ENCODE results near the gene TSPAN8. TPM values are rescaled to one million over a fixed set of nuclear protein-coding genes. Genes with fewer than 3 reads are reported as not detected.
"Not testable (repeated sequence)": the region's sequence is repeated elsewhere in the genome, so short reads cannot be mapped to it uniquely, and the experiment has no call there.

TSPAN8 gene
- not detected for polyA plus RNA-seq (2013, experiment 1 of 2; ENCODE audit: insufficient read length)
- polyA plus RNA-seq (2013, experiment 2 of 2; ENCODE audit: insufficient read length): not detected

DNA sequence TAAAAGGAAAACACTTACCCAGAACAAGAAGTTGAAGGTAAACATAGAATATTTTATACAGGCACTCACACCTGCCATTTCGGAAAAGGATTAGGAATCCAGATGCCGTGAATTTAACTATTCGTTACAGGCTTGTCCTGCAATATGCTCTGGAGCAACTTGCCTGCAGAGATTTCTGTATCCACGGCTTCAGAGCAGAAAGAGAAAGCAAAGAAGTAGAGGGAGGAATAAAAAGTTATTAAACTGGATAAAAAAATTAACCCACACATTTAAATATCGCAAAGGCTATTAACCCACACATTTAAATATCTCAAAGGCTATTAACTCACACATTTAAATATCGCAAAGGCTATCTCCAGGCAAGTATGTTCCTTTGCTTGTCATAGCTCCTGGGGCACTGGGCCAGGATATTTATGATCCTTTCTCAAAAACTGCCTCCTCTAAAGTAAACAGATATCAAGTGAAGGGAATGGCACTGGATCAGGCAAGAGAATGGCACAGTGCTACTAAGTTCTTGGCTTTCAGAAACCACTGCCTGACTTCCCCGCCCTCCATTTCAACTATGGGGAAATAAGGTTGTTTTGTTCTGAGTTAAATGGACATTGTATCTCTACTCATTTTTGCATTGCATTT is at the start of gene TSPAN8:
Gene TSPAN8, minus strand, starts transcription at position 399 of the 633 bp plus-strand sequence. Its CDS starts 321 bp downstream, at position 78.
- no peak for DNase-seq

DNA sequence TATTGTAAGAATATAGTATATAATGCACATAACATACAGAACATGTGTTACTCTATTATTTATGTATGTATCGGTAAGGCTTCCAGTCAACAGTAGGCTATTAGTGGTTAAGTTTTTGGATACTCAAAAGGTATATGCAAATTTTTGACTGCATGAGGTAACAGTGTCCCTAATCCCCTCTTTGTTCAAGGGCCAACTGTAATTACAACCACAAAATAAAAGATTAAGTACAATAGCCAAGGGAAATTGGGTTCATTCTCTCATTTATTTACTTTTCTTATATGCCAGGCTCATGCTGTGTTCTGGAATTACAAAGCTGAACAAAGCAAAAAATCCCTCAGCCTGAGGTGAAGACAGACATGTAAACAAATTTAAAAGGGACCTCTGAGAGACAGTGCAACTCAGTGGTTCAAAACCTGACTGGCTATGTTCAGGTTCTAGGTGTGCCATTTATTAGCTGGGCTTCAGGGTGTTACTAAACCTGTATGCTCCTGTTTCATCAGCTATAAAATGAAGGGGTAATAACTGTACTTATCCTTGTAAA is 43.4 kb upstream of the TSPAN8 start:
- DNase-seq: no peak

DNA sequence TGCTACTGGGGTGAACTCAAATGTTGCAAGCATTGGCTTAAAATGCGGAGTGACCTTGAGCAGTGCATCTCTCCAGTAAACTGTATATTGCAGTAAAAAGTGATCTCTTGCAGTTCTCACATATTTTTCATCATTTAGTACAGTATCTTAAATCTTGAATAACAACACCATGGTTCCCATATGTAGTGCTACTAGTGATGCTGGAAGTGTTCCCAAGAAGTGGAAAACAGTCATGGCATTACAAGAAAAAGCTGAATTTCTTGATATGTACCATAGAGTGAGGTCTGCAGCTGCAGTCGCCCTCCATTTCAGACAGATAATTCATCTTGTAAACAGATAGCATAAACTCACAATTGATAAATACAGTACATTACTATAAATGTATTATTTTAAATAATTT is 42.9 kb upstream of the TSPAN8 start:
- DNase-seq: no peak

DNA sequence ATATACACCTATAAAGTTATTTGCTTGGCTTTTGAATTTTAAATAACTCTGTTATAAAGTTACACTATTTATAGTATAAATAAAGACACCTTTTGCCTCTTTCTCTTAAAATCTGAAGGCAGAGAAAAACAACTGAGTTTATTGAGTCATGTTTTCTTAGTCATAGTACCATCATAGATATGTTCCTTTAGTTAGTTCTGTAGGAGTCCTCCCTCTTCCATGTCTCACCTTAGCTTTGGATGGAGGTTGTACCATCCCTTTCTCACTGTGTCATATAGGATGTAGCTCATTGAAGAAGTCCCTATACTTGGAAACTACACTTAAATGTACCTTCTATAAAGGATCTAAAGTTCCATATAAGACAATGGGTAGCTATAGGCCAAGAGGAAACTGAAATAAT is 39.7 kb upstream of the TSPAN8 start:
- no peak for DNase-seq

DNA sequence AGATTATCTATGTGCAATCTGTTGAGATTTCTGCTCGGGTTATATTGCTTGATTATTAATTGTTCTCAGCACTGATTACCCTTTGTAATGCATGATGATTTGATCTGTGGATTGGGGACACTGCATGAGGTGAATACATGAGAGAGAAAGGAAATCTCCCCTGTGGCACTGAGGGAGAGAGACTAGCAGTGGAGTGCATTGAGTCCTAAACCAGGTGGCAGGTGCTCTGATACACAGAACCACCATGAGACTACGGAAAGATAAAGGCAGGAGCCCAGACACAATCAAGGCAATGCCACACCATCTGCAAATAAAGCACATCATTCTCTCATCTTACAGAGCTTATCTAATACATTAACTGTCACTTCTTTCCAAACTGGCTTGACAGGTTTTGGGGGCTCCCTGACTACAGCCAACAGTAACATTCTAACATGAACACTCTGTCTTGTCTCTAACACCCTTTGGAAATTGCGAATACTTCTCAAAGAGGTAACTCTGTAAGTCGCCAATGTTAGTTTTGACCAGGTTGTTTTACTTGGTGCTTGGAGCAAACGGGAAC is 37.6 kb upstream of the TSPAN8 start:
- DNase-seq: no peak

DNA sequence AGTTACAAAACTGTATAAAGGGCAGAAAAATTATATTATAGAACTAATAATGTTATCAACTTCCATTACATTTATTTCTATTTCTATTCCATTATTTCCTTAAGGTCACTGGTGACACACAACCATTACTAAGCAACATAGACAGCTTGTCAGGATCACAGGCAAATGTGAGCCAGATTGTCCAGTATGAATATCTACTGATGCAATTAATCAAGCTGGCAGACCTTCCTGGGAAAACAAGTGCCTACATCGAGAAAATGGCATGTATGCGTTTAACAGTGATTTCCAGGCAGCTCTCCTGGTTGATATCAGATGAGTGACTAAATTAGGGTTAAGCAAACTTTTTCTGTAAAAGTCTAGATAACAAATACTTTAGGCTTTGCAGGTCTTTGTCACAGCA is 36.9 kb upstream of the TSPAN8 start:
- DNase-seq: no peak

DNA sequence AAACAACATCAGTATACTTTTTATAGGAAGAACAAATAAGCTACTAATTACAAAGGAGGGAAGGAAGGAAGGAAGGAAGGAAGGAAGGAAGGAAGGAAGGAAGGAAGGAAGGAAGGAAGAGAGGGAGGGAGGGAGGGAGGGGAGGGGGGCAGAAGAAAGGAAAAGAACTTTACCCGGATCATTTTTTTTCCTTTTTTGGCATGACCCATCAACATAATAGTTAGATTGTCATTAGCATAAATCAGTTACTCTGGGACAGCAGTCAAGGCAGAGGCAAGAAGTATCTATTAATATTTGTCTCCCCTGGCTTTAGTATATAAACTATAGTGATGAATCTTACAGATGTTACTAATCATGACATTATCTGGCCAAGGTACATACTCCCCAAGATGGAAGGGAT is 35.2 kb upstream of the TSPAN8 start:
- DNase-seq: no peak

DNA sequence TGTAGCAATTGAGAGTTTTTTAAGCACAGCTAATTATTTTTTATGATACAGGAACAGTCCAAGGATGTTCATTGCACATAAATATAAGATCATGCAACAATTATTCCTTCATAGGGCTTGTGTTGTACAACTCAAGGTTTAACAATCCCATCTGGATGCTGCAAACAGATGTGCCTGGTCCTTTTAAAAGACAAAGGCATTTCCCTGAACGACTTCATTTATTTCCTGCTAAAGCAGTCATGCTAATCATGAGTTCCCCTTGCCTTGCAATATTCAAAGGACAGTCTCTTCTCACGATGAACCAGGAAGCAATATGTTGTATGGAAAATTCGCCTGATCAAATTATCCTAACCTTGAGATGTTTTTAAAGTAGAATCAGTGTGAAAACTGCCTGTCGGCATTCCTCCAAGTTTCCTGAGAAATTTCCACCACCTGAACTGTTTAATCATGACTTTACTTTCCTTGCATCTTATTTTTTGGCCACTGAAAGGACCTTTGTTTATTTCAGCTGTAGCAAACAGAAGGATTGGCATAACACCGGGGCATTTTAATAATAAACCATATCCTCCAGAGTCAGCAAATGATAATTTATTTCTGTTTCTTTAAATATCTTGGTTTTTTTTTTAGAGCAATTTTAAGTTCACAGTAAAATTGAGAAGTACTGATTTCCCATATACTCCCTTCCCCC is 33.9 kb upstream of the TSPAN8 start:
- no peak for DNase-seq

DNA sequence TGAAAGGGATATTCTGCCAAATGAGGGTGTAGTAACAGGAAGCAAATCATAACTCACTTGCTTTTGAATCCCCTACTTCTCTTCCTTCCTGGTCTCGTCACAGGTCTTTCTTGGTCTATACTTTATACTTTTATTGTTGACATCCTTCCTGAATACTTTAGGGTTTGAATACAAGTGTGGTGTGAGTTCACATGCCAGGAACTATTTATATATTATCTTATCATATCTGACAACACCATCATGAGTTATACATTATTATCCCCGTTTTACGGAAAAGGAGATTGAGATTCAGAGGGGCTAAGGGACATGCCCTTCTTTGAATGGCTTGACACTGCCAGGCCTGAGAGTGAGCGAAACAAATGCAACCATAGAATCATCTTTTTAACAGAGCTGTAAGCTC is 33.0 kb upstream of the TSPAN8 start:
- no peak for DNase-seq

DNA sequence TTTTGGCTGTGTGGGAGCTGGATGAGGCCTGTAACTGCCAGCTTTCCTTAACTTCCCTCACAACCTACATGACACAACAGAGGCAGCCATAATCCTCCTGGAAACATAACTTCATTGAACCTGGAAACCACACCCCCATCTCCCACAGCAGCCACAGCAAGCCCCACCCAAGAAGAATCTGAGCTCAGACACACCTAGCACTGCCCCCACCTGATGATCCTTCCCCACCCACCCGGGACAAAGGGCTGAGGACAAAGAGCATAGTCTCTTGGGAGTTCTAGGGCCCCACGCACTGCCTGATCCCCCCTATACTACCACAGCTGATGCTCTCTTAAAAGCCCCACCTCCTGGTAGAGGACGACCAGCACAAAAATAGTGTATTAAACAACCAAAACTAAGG is 29.6 kb upstream of the TSPAN8 start:
- no peak for DNase-seq

DNA sequence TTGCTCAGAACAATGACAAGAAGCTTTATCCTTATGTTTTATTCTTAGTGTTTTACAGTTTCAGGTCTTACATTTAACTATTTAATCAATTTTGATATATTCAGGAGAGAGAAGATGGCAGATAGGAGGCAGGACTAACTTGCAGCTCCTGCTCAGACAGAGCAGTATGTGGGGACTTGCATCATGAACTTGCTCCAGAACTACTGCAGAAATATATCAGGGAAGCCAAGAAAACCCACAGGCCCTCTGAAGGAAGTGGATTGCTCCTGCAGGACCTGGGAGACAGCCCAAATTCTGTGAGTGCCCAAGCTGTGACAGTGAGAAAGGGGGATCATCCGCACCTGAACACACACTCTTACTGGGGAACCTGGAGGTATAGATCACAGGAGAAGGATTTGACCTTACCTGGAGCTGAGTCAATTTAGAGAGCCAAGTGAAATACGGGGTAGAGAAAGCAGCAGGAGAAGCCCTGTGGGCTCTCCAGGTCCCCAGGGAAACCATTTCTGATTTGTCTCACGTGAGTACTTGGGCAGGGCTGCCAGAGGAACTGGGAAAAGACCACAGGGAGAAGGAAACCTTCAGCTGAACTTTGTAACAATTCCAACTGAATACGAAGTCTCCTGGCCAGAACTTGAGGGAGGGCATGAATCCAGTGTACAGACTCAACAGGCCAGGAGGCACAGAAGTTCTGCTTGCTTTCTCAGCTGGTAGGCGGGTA is 28.9 kb upstream of the TSPAN8 start:
- peak; percentile 2 for DNase-seq

DNA sequence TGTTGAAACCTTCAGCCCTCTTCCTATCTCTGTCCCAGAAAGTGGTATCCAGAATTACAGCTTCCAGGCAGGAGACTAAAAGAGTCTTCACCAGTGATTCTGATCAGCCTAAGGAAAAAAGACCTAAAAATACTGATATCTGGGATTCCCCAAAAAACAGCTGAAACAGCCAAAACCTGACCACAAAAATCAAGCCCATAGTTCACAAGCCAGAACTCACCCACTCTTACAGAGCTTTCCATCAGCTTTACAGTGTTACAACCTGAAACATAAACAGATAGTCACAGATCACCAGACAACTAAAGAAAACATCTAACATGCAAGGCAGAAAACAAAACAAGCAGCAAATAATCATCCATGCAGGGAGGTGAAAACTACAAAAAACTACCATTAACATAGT is 26.0 kb upstream of the TSPAN8 start:
- DNase-seq: peak; percentile 34

DNA sequence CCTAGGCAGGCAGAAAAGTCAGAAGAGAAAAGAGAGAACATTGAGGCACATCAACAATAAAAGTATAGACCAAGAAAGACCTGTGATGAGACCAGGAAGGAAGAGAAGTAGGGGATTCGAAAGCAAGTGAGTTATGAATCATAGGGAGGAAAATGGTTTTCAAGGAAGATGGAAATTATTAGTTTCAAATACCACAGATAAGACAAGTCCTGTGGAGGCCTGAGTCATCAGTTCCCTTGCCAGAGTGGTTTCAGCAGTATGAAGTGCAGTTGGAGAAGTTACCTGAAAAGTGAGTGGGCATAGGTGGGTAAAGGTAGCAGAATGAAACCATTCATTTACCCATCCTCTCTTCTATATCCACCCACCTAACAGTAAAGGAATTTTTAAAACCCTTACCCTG is 25.2 kb upstream of the TSPAN8 start:
- DNase-seq: peak; percentile 52

DNA sequence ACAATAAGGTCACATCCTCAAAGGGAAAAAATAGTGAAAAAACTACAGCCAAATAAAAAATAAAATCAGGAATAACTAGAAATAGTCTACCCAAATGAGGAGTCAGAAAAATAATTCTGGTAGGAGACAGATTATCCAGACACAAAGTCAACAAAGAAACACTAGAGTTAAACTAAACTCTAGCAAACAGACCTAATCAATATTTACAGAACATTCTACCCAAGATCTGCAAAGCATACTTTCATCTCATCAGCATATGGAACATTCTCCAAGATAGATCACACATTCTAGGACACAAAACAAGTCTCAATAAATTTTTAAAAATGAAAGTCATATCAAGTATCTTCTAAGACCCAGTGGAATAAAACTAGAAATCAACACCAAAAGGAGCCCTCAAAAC is 20.4 kb upstream of the TSPAN8 start:
- DNase-seq: no peak

DNA sequence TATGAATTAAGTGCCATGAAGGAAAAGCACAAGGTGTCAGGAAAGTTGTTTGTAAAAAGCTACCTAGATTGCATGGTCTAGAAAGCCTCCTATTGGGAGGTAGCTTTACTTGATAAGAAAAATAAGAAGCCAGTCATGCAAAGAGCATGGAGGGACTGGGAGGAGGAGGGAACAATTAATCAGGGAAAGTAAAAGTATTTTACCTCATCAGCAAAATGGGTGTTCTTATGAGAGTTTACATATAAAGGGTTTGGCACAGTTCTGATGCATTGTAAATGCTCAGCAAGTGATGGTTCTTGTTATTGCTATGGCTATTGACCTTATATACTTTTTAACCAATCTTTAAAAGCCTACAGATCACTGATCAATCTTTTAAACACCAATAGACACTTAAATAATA is 17.0 kb upstream of the TSPAN8 start:
- DNase-seq: no peak

DNA sequence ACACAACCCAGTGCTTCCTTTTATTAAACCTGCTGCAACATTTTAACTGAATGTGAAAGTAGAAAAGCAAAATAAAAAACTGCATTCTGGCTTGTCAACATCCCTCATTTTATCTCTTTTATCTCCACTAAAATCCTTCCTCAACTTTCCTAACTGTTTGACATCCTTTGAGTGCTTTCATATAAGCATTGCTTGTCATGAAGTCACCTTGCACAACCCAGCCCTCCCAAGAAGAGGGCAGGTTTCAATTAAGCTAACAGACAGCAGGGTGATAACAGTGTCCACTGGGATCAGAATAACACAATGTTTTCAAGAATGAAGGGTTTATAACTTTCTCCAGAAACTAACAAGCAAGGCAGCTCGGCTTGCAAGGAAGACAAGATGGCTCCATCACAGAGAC is 16.3 kb upstream of the TSPAN8 start:
- no peak for DNase-seq

DNA sequence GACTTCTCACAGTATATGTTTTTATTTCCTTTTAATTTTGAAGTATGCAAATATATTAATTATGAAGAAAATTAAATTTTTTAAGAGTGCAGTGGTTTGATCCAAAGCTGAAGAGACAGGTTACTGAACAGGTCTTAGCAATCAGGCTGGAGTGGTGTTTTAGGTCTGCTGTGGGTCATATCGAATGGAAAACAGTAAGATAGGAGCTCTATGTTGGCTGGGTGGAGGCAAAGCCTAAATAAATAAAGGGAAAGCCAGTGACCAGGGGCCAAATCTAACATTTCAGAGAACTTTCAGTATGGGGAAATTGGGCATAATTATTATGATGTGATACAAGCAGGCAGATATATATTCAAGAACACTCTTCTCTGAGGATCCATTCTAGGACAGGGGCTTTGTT is 12.7 kb upstream of the TSPAN8 start:
- no peak for DNase-seq

DNA sequence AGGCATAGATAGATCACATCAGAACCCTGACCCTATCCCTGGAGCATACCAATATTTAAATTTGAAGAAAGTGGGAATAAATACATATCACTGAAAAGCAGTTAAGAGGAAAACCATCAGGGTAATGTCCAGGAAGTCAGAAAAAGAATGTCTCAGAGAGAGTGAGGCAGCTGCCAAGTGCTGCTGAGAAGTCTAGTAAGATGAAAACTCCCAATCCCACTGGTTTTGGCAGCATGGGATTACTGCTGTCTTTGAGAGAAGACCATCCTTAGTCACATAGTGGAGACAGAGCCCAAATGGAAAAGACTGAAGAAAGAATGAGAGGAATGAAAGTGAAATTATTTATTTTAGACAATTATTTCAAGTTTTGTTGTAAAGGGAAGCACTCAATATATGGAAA is 11.5 kb upstream of the TSPAN8 start:
- DNase-seq: no peak

DNA sequence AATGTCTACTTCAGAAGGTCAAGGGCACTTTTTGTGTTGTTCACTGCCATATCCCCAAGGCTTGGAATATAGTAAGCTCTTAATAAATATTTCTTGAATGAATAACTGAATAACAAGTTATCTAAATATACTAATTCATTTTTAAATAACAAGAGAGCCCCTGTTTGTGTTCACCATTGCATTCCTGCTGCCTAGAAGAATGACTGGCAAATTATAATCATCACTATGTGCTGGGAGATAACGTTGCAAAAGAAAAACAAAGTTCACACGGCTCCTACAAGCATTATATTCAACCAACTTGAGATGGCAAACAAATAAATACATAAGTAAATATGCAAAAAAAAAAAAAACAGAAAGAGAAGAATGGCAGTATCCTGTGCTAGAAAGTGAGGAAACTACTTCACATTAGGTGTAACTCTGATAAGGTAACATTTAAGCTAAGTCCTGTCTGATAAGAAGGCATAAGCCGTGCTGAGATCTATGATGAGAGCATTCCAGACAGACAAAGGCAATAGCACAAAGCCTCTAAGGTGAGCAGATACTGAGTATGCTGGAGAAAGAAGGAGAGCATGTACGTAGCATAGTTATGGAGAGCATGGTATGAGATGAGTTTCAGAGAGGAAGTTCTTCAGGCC is 9.2 kb upstream of the TSPAN8 start:
- no peak for DNase-seq

DNA sequence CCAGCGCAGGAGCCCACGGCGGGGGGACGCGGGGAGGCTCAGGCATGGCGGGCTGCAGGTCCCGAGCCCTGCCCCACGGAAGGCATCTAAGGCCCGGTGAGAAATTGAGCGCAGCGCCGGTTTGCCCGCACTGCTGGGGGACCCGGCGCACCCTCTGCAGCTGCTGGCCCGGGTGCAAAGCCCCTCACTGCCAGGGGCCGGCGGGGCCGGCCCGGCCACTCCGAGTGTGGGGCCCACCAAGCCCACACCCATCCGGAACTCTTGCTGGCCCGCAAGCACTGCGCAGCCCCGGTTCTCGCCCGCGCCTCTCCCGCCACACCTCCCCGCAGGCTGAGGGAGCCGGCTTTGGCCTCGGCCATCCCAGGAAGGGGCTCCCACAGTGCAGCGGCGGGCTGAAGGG is 8.5 kb upstream of the TSPAN8 start:
- no peak for DNase-seq

DNA sequence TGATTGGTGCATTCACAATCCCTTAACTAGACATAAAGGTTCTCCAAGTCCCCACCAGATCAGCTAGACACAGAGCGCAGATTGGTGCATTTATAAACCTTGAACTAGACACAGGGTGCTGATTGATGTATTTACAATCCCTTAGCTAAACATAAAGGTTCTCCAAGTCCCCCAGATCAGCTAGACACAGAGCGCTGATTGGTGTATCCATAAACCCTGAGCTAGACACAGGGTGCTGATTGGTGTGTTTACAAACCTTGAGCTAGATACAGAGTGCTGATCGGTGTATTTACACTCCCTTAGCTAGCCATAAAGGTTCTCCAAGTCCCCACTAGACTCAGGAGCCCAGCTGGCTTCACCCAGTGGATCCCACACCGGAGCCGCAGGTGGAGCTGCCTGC is 8.0 kb upstream of the TSPAN8 start:
- DNase-seq: not testable (repeated sequence)

DNA sequence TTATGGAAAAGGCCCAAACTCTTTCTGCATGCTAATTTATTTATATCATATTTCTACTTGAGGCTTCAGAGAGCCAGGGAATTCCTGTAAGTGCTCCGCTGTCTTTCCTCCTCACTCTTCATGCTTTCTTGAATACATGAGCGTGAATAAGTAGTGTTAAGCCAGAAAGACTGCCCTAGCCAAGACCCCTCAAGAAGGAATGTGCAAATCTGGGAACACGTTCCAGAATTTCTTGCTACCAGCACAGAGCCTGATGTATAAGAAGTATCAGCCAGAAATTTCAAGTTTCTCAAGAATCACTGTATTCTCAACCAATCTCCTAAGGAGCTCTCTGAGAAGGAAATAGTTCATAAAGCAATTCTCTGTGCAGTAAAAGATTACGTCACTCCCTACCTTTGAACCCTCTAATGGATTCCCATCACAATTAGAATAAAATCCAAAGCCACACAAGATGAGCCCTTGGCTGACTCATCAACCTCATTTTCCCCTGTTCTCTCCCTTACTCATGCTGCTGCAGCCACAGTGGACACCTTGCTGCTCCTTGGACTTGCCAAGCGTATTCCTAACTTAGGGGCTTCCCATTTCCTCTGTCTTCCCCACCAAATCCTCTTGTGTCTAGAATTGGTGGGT is 6.9 kb upstream of the TSPAN8 start:
- DNase-seq: peak; percentile 16
